Kidney epithelial cell (primary cell): ENCODE data around the gene ZNF212. TPM values are rescaled to one million over a fixed set of nuclear protein-coding genes. Genes with fewer than 3 reads are reported as not detected.

Source experiments
- DNase-seq: peaks from one replicate; pipeline ENCODE4 v3.0.0-alpha.2; 2010; ENCODE audit warnings: low read depth
- H3K27me3 ChIP-seq: 2 replicates; pipeline ENCODE4 v1.6.0; 2011; ENCODE audit warnings: low read length; ENCODE audit not compliant: control insufficient read depth, insufficient read depth
- H3K36me3 ChIP-seq: 2 replicates; pipeline ENCODE4 v1.5.1; 2011; ENCODE audit warnings: low read length; ENCODE audit not compliant: control insufficient read depth, insufficient read depth
- H3K4me3 ChIP-seq: 2 replicates; pipeline ENCODE4 v1.5.1; 2011; ENCODE audit warnings: low read depth, mild to moderate bottlenecking, control low read depth, low read length
- total RNA-seq: library from RNA; depleted of rRNA; stranded (reverse); fragments of >200 nt; gene quantifications from 2 replicates; pipeline ENCODE4 v1.2.3, GENCODE V29; 2015
- TF ChIP-seq, protein P1 (sequence below): IDR thresholded peaks from 2 replicates; pipeline ENCODE4 v1.5.1; 2011; ENCODE audit warnings: mild to moderate bottlenecking, moderate library complexity, low read length, control low read depth, inconsistent platforms; ENCODE audit not compliant: insufficient read depth, poor library complexity, severe bottlenecking

The ZNF212 gene
- total RNA-seq, 1 donor from 2014 or later = 6.7 TPM

DNA sequence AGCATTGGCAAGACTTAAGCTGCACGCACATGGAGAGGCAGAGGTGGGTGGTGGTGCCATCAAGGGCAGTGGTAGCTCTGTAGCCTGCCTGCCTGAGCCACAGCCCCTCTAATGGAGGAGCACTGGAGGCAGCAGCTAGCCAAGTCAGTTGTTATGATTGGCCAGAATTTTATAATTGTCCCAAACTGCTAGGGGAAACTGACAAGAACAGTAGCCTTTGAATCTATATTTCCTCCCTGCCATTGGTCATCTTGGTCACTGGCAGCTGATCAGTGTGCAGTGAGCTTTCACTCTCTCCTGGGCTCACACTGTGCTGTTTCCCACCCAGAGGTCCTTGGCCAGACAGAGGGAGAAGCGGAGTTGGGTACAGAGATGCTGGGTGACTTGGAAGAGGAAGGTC lies 12.9 kb downstream of the ZNF212 start:
- Histone ChIP-seq H3K4me3 (no peak overlapping the region), H3K27me3 (no peaks in the 10 kb centered on the region), H3K36me3 (peaks cover 4% of the 10 kb centered on the region)
- TF ChIP-seq, protein P1, sequence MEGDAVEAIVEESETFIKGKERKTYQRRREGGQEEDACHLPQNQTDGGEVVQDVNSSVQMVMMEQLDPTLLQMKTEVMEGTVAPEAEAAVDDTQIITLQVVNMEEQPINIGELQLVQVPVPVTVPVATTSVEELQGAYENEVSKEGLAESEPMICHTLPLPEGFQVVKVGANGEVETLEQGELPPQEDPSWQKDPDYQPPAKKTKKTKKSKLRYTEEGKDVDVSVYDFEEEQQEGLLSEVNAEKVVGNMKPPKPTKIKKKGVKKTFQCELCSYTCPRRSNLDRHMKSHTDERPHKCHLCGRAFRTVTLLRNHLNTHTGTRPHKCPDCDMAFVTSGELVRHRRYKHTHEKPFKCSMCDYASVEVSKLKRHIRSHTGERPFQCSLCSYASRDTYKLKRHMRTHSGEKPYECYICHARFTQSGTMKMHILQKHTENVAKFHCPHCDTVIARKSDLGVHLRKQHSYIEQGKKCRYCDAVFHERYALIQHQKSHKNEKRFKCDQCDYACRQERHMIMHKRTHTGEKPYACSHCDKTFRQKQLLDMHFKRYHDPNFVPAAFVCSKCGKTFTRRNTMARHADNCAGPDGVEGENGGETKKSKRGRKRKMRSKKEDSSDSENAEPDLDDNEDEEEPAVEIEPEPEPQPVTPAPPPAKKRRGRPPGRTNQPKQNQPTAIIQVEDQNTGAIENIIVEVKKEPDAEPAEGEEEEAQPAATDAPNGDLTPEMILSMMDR = no peak
- no peak for DNase-seq

DNA sequence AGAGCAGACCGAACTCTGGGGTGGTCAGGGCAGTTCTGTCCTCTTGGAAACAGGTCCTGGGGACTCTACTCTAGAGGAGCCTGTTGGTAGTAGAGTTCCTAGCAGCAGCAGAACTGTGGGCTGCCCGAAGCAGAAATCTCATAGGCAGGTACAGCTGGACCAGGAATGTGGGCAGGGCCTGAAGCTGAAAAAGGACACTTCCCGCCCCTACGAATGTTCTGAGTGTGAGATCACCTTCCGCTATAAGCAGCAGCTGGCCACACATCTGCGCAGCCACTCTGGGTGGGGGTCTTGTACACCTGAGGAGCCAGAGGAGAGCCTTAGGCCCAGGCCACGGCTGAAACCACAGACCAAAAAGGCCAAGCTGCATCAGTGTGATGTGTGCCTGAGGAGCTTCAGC lies 14.2 kb downstream of the ZNF212 start:
- Histone ChIP-seq H3K27me3 (no peaks in the 10 kb centered on the region), H3K36me3 (peaks cover 4% of the 10 kb centered on the region), H3K4me3 (no peak overlapping the region)
- TF ChIP-seq, protein P1 = no peak
- DNase-seq = no peak

DNA sequence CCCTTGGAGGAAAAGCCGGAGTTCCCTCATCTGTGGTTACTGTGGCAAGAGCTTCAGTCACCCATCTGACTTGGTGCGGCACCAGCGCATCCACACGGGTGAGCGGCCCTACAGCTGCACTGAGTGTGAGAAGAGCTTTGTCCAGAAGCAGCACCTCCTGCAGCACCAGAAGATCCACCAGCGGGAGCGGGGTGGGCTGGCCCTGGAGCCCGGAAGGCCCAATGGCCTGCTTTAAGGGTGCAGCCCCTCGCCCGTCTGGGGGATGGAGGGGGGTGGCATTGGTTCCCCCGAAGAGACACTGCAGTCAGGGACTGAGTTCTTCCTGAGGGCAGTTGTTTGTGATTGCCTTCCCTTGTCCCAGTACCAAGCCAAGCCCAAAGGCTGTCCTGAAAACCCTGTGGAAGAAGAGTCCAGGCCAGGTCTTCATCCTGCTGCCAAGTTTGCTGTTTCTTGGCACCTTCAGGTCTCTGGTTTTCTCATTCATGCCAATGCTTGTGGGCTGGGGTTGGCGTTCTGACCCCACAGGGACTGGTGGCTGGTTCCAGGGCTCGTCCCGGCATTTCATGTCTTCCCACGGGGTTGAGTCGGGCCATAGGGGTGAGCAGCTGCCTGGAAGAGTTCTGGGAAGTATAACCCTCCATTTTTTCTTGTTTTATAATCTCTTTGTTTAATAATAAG lies 14.9 kb downstream of the ZNF212 start:
- H3K36me3 ChIP-seq = peaks cover 4% of the 10 kb centered on the region
- TF ChIP-seq, protein P1 = no peak
- no peak overlapping the region for H3K4me3 ChIP-seq
- no peaks in the 10 kb centered on the region for H3K27me3 ChIP-seq
- no peak for DNase-seq

DNA sequence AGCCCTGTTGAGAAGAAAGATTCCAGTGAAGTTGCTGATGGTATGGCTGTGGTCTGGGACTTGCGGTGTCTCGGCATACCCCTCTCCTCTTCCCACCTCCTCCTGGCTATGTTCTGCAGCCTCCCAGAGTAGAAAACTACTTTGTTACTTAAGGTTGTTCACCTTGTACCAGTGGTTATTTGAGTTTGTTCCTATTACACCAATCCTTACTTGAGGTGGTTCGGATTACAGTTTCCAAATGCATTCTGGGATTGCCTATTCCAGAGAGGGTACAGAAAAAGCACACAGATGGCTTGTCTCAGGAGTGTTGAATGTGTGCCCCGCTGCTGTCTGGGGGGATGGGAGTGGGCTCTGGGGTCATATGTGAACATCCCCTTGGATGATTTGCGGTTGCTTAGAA lies 15.7 kb downstream of the ZNF212 start:
- peaks cover 4% of the 10 kb centered on the region for H3K36me3 ChIP-seq
- no peaks in the 10 kb centered on the region for H3K27me3 ChIP-seq

DNA sequence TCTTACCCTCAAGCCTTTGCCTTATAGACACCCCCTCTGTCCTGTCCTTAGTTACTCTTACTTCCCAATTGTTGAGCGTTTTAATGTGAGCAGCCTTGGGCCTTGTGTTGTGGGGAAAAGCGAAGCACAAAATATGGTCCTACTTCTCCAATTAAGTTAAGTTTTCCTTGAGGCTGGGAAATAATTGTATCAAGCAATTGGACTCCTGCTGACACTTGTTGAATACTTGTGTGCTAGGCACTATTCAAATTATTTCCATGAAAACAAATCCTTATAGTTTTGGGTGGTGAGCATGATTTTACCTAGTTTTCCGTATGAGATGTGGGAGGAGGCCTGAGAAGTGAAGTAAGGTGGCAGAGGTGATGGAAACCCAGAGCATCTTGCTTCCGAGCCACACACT lies 17.1 kb downstream of the ZNF212 start:
- H3K27me3 ChIP-seq = no peaks in the 10 kb centered on the region
- TF ChIP-seq, protein P1 = no peak
- peaks cover 4% of the 10 kb centered on the region for H3K36me3 ChIP-seq
- no peak overlapping the region for H3K4me3 ChIP-seq
- DNase-seq = no peak

More for the DNA sequence above, 15.7 kb downstream of the ZNF212 start:
- no peak for DNase-seq
- H3K4me3 ChIP-seq = no peak overlapping the region
- TF ChIP-seq, protein P1 = no peak

DNA sequence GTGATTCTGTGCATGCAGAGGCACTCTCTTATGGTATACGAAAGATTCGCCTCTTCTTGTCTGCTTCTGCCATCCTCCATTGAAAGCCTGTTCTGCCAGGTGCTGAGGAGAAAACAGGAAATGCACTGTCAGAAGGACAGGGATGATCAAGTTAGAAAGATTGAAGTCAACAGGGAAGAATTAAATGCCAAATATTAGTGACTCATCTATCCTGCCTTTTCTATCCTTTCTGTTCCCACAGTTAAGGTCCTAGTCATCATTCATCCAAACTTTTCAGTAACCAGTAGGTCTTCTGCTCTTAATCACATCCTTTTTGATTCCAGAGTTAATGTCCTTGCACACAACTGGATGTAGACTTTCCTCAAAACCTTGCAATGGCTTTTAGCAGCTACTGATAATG lies 17.7 kb downstream of the ZNF212 start:
- Histone ChIP-seq H3K36me3 (peaks cover 3% of the 10 kb centered on the region), H3K27me3 (no peaks in the 10 kb centered on the region), H3K4me3 (no peak overlapping the region)
- no peak for DNase-seq
- TF ChIP-seq, protein P1 = no peak
